Activated CD8-positive, alpha-beta T cell treated with anti-CD3 and anti-CD28 coated beads for 36 hours (primary cell): Measurements from ENCODE around the gene SATL1. TPM values are rescaled to one million over a fixed set of nuclear protein-coding genes. Genes with fewer than 3 reads are reported as not detected.
"Not testable (repeated sequence)": the region's sequence is repeated elsewhere in the genome, so short reads cannot be mapped to it uniquely, and the experiment has no call there.

ENCODE experiments used
- ATAC-seq: fragments of 200-7000 bp; cut with Tn5 transposase; one replicate; pipeline ENCODE4 v1.10.0; 2021; ENCODE audit warnings: mild to moderate bottlenecking, moderate library complexity
- CTCF ChIA-PET: fragments of 350-600 bp; sonication (Branson Sonifier 250); formaldehyde crosslinking; loops from one replicate; lab custom pipeline; 2021; ENCODE audit warnings: antibody characterized with exemption; lab: Charles Lee
- POLR2A ChIA-PET: fragments of 350-600 bp; sonication (Branson Sonifier 250); formaldehyde crosslinking; loops from one replicate; lab custom pipeline; 2021; ENCODE audit warnings: antibody characterized with exemption; lab: Charles Lee
- DNase-seq: peaks from one replicate; pipeline ENCODE4 v3.0.0-alpha.2; 2020
- H3K27ac Mint-ChIP-seq: one replicate; pipeline ENCODE4 v1.8.0; 2021; ENCODE audit warnings: mild to moderate bottlenecking, mixed read lengths
- H3K27me3 Mint-ChIP-seq: one replicate; pipeline ENCODE4 v1.8.0; 2021; ENCODE audit warnings: mixed read lengths
- H3K36me3 Mint-ChIP-seq: one replicate; pipeline ENCODE4 v1.8.0; 2021; ENCODE audit warnings: low read depth, mixed read lengths
- H3K4me1 Mint-ChIP-seq: one replicate; pipeline ENCODE4 v1.8.0; 2021; ENCODE audit warnings: low read depth, mixed read lengths
- H3K4me3 Mint-ChIP-seq: one replicate; pipeline ENCODE4 v1.8.0; 2021; ENCODE audit warnings: mild to moderate bottlenecking, moderate library complexity, mixed read lengths
- H3K9me3 Mint-ChIP-seq: one replicate; pipeline ENCODE4 v1.8.0; 2021; ENCODE audit warnings: mixed read lengths
- CTCF ChIP-seq: fragments of 200-600 bp; IDR thresholded peaks from one replicate; pipeline ENCODE4 v1.8.0; 2022; ENCODE audit warnings: antibody characterized with exemption, mild to moderate bottlenecking
- intact Hi-C: fragments of 100-400 bp; cut with micrococcal nuclease; formaldehyde crosslinking; loops from one replicate; pipeline ENCODE4 v1.10.0; 2022
- total RNA-seq, 2 experiments: library from RNA; stranded (reverse); gene quantifications; one replicate each; pipeline ENCODE4 v1.2.3, GENCODE V29; 2021

SATL1 gene
- total RNA-seq = not detected

GRCh38 chrX:85243761-85244449 lies at the start of gene SATL1, which contains the start of gene ZNF711:
Gene SATL1, minus strand, starts transcription at chrX:85243779. Its CDS starts 134,811 bp downstream, at chrX:85108968.
Gene ZNF711, plus strand, starts transcription at chrX:85243991. Its CDS starts 3,582 bp downstream, at chrX:85247573.
- TF ChIP-seq CTCF = no peak
- Mint-ChIP-seq H3K4me1 (peaks cover 4% of the 10 kb centered on the region), H3K27ac (peak within 1 kb of the TSS; percentile 81), H3K27me3 (peaks cover 9% of the 10 kb centered on the region), H3K9me3 (no peaks in the 10 kb centered on the region), H3K36me3 (no peaks in the 10 kb centered on the region), H3K4me3 (peak within 1 kb of the TSS; percentile 88)
- intact Hi-C loops = no loop called here
- ATAC-seq (peak; percentile 66), DNase-seq (peak; percentile 41)
- ChIA-PET POLR2A (interaction anchor here (1.4 kb wide), 1 partner anchor 151 kb away, joined by 3 read pairs; no protein-coding TSS in a partner anchor), CTCF (interaction anchor here (1.2 kb wide), 1 partner anchor 13 kb away, joined by 3 read pairs; no protein-coding TSS in a partner anchor)

GRCh38 chrX:85288992-85289723 lies 45.6 kb upstream of the SATL1 start:
- TF ChIP-seq CTCF = no peak
- no peaks in the 10 kb centered on the region for H3K27me3 Mint-ChIP-seq
- intact Hi-C loops = no loop called here
- ChIA-PET POLR2A (no interaction called here), CTCF (no interaction called here)
- DNase-seq (no peak), ATAC-seq (no peak)
- H3K27ac Mint-ChIP-seq = no peak overlapping the region
- peaks cover 10% of the 10 kb centered on the region for H3K9me3 Mint-ChIP-seq
- H3K4me1 Mint-ChIP-seq = no peaks in the 10 kb centered on the region
- H3K36me3 Mint-ChIP-seq = no peaks in the 10 kb centered on the region
- H3K4me3 Mint-ChIP-seq = no peak overlapping the region

GRCh38 chrX:85285286-85285685 lies 41.7 kb upstream of the SATL1 start:
- DNase-seq, H3K27ac Mint-ChIP-seq, POLR2A ChIA-PET, H3K27me3 Mint-ChIP-seq, H3K4me1 Mint-ChIP-seq, H3K4me3 Mint-ChIP-seq, H3K9me3 Mint-ChIP-seq, H3K36me3 Mint-ChIP-seq, ATAC-seq, intact Hi-C loops, CTCF ChIA-PET: not testable (repeated sequence)

- DNase-seq = peak; percentile 6
- TF ChIP-seq CTCF = no peak
- Mint-ChIP-seq H3K27ac (peak overlapping the region; percentile 81), H3K36me3 (no peaks in the 10 kb centered on the region), H3K9me3 (no peaks in the 10 kb centered on the region), H3K4me3 (peak overlapping the region; percentile 88), H3K4me1 (peaks cover 4% of the 10 kb centered on the region), H3K27me3 (peaks cover 9% of the 10 kb centered on the region)
- intact Hi-C loops = no loop called here
- ATAC-seq = peak; percentile 65
- POLR2A ChIA-PET = interaction anchor here (1.4 kb wide), 1 partner anchor 152 kb away, joined by 3 read pairs; no protein-coding TSS in a partner anchor
- CTCF ChIA-PET = interaction anchor here (1.2 kb wide), 1 partner anchor 13 kb away, joined by 3 read pairs; no protein-coding TSS in a partner anchor
Measured at GRCh38 chrX:85244450-85245211, 1.1 kb upstream of the SATL1 start.

- peaks cover 9% of the 10 kb centered on the region for H3K27me3 Mint-ChIP-seq
- peaks cover 4% of the 10 kb centered on the region for H3K4me1 Mint-ChIP-seq
- H3K9me3 Mint-ChIP-seq = no peaks in the 10 kb centered on the region
- H3K36me3 Mint-ChIP-seq = no peaks in the 10 kb centered on the region
- ChIA-PET POLR2A (no interaction called here), CTCF (no interaction called here)
- no peak for DNase-seq
- no peak overlapping the region for H3K27ac Mint-ChIP-seq
- no peak for TF ChIP-seq CTCF
- intact Hi-C loops = no loop called here
- H3K4me3 Mint-ChIP-seq = peak overlapping the region; percentile 38
- ATAC-seq = no peak
Measured at GRCh38 chrX:85243155-85243554, 424 bp downstream of the SATL1 start.
